Endothelial cell of umbilical vein (primary cell): ENCODE measurements around the gene WDR41. TPM values are rescaled to one million over a fixed set of nuclear protein-coding genes. Genes with fewer than 3 reads are reported as not detected.

Experiments used
- BruUV-seq: library from RNA; stranded (reverse); fragments of 400-500 nt; replicated peaks from 2 replicates; lab custom pipeline; 2021; lab: Mats Ljungman, UMichigan
- CTCF ChIA-PET: fragments of 300-600, 350-600 bp; sonication (Branson Sonifier 250); formaldehyde crosslinking; loops from one replicate; lab custom pipeline; 2021; ENCODE audit warnings: antibody characterized with exemption, inconsistent platforms; lab: Charles Lee
- POLR2A ChIA-PET: fragments of 300-600, 350-600 bp; sonication (Branson Sonifier 250); formaldehyde crosslinking; loops from one replicate; lab custom pipeline; 2021; ENCODE audit warnings: antibody characterized with exemption, inconsistent platforms; lab: Charles Lee
- DNase-seq: peaks from one replicate; pipeline ENCODE4 v3.0.0-alpha.2; 2011; ENCODE audit warnings: low read depth, low spot score
- FAIRE-seq: peaks from 2 replicates; lab custom pipeline; 2011; peaks lifted over from hg19 to GRCh38; lab: Jason Lieb, UNC
- H2AFZ ChIP-seq: 2 replicates; pipeline ENCODE4 v1.6.0; 2012; ENCODE audit warnings: low read depth, low read length, control low read depth, inconsistent platforms
- H3K27ac ChIP-seq: 2 replicates; pipeline ENCODE4 v1.5.1; 2011; ENCODE audit warnings: low read depth, mild to moderate bottlenecking, control low read depth, low read length, moderate library complexity; ENCODE audit not compliant: insufficient read depth
- H3K27me3 ChIP-seq, 2 experiments: 2 replicates each; pipeline versions ENCODE4 v1.6.0 to v1.6.1; 2011; ENCODE audit warnings: low read length in 2 of 2, mixed read lengths in 1 of 2; ENCODE audit not compliant: control insufficient read depth in 2 of 2, insufficient read depth in 2 of 2
- H3K36me3 ChIP-seq, 2 experiments: 2 replicates in 1 of 2; 3 replicates in 1 of 2; pipeline ENCODE4 v1.5.1; 2011; ENCODE audit warnings: low read length in 2 of 2, mild to moderate bottlenecking in 1 of 2, moderate library complexity in 1 of 2; ENCODE audit not compliant: control insufficient read depth in 2 of 2, insufficient read depth in 2 of 2; ENCODE audit errors: extremely low read depth in 1 of 2
- H3K4me1 ChIP-seq: 3 replicates; pipeline ENCODE4 v1.5.1; 2011; ENCODE audit warnings: mild to moderate bottlenecking, low read length; ENCODE audit not compliant: control insufficient read depth, insufficient read depth; ENCODE audit errors: extremely low read depth
- H3K4me2 ChIP-seq: 2 replicates; pipeline ENCODE4 v1.6.1; 2011; ENCODE audit warnings: low read length, control low read depth, mixed read lengths; ENCODE audit not compliant: insufficient read depth
- H3K4me3 ChIP-seq, 3 experiments: fragments of 200-600 bp in 1 of 3; sonication (generic), shearing (Covaris generic) in 1 of 3; replicated peaks in 1 of 3; 2 replicates each; pipeline ENCODE4 v1.5.1; 2011 to 2016; ENCODE audit warnings: control low read depth in 3 of 3, low read length in 3 of 3, mild to moderate bottlenecking in 2 of 3, inconsistent platforms in 1 of 3, low read depth in 1 of 3, moderate library complexity in 1 of 3; ENCODE audit not compliant: insufficient read depth in 1 of 3
- H3K79me2 ChIP-seq: 2 replicates; pipeline ENCODE4 v1.6.0; 2012; ENCODE audit warnings: low read length, inconsistent platforms; ENCODE audit not compliant: control insufficient read depth, insufficient read depth
- H3K9ac ChIP-seq: replicated peaks from 2 replicates; pipeline ENCODE3; 2011; ENCODE audit warnings: low read length, control low read depth; ENCODE audit not compliant: insufficient read depth; ENCODE audit errors: extremely low read depth
- H3K9me1 ChIP-seq: replicated peaks from 3 replicates; pipeline ENCODE4 v1.6.0; 2011; ENCODE audit warnings: mild to moderate bottlenecking, low read length; ENCODE audit not compliant: control insufficient read depth, insufficient read depth; ENCODE audit errors: extremely low read depth
- H3K9me3 ChIP-seq: replicated peaks from 2 replicates; pipeline ENCODE4 v1.5.1; 2012; ENCODE audit warnings: low read length, inconsistent platforms; ENCODE audit not compliant: control insufficient read depth, insufficient read depth
- H4K20me1 ChIP-seq: replicated peaks from 2 replicates; pipeline ENCODE3; 2011; ENCODE audit warnings: mild to moderate bottlenecking, low read length; ENCODE audit not compliant: control insufficient read depth, insufficient read depth; ENCODE audit errors: extremely low read depth
- CTCF ChIP-seq, 2 donors: IDR thresholded peaks; 1 replicate in 1 of 2; 2 replicates in 1 of 2; pipeline ENCODE4 v1.5.1; 2011; ENCODE audit warnings: low read length in 2 of 2, mild to moderate bottlenecking in 2 of 2, moderate library complexity in 2 of 2, control low read depth in 1 of 2, inconsistent platforms in 1 of 2, low read depth in 1 of 2; ENCODE audit not compliant: insufficient read depth in 1 of 2; ENCODE audit errors: extremely low read depth in 1 of 2
- EZH2 ChIP-seq: IDR thresholded peaks from 2 replicates; pipeline ENCODE4 v1.6.1; 2012; ENCODE audit warnings: borderline replicate concordance, low read depth, mild to moderate bottlenecking, moderate library complexity, low read length, inconsistent platforms; ENCODE audit not compliant: severe bottlenecking
- FOS ChIP-seq: IDR thresholded peaks from 2 replicates; pipeline ENCODE4 v1.6.1; 2011; ENCODE audit warnings: mild to moderate bottlenecking, low read length, moderate library complexity, borderline replicate concordance; ENCODE audit not compliant: insufficient read depth
- GATA2 ChIP-seq: IDR thresholded peaks from 2 replicates; pipeline ENCODE4 v1.7.0; 2011; ENCODE audit warnings: low read depth, mild to moderate bottlenecking, moderate library complexity, mixed read lengths, low read length; ENCODE audit not compliant: insufficient read length, insufficient read depth
- JUN ChIP-seq: IDR thresholded peaks from 2 replicates; pipeline ENCODE4 v1.6.1; 2011; ENCODE audit warnings: borderline replicate concordance, low read depth; ENCODE audit not compliant: insufficient read length, insufficient read depth
- MAX ChIP-seq: IDR thresholded peaks from 2 replicates; pipeline ENCODE4 v1.6.1; 2011; ENCODE audit not compliant: insufficient read depth, insufficient read length
- MYC ChIP-seq: IDR thresholded peaks from one replicate; pipeline ENCODE4 v1.6.1; 2011; ENCODE audit warnings: mild to moderate bottlenecking, low read depth, low read length
- POLR2A ChIP-seq: IDR thresholded peaks from 2 replicates; pipeline ENCODE4 v1.6.1; 2012; ENCODE audit warnings: low read depth, mild to moderate bottlenecking, control low read depth, low read length
- POLR2AphosphoS5 ChIP-seq: IDR thresholded peaks from 2 replicates; pipeline ENCODE4 v1.6.1; 2012; ENCODE audit warnings: low read depth, mild to moderate bottlenecking, control low read depth, low read length, moderate library complexity; ENCODE audit not compliant: insufficient read depth
- dilution Hi-C: fragments of 300-500 bp; cut with MboI; formaldehyde crosslinking; loops from one replicate; pipeline ENCODE4 v1.15.0; 2019; ENCODE audit warnings: low sequenced_read_pairs; ENCODE audit not compliant: extremely low pct_ligation_motif_present
- intact Hi-C: fragments of 100-400 bp; cut with micrococcal nuclease; formaldehyde crosslinking; loops from one replicate; pipeline ENCODE4 v1.10.0; 2022
- polyA plus RNA-seq, 4 experiments: library from polyadenylated mRNA; depleted of rRNA in 3 of 4; stranded (reverse) in 3 of 4; unstranded in 1 of 4; fragments of >200 nt; gene quantifications; 2 replicates each; pipeline versions ENCODE4 v1.2.1 to v1.2.3, GENCODE V29; 2011 to 2012; ENCODE audit warnings: missing spikeins in 1 of 4
- total RNA-seq: library from RNA; stranded (reverse); gene quantifications from 2 replicates; pipeline ENCODE4 v1.2.3, GENCODE V29; 2021

Gene WDR41
- total and polyA plus RNA-seq, 2 donors (not counting 3 experiments of a cell fraction or from before 2014, with no cell fraction given) = 10.2 to 33.6 TPM

GRCh38 chr5:77407152-77407551 lies 85.0 kb downstream of the WDR41 start:
- H3K4me3 ChIP-seq = no peak overlapping the region
- no peaks in the 10 kb centered on the region for H3K36me3 ChIP-seq
- no peaks in the 10 kb centered on the region for H3K4me1 ChIP-seq
- no peaks in the 10 kb centered on the region for H3K79me2 ChIP-seq
- no peaks in the 10 kb centered on the region for H4K20me1 ChIP-seq
- dilution Hi-C loops = no loop called here
- H3K4me2 ChIP-seq = no peak overlapping the region
- intact Hi-C loops = no loop called here
- no TSS peak for BruUV-seq
- no peak overlapping the region for H3K27ac ChIP-seq
- H3K9ac ChIP-seq = no peak overlapping the region
- H3K9me1 ChIP-seq = no peaks in the 10 kb centered on the region
- ChIA-PET POLR2A (no interaction called here), CTCF (interaction anchor here (1.0 kb wide), 1 partner anchor 11 kb away, joined by 3 read pairs; no protein-coding TSS in a partner anchor)
- FAIRE-seq (no peak), DNase-seq (no peak)
- H3K9me3 ChIP-seq = no peaks in the 10 kb centered on the region
- no peak for TF ChIP-seq POLR2A
- TF ChIP-seq JUN = no peak
- H2AFZ ChIP-seq = no peak overlapping the region
- peaks cover 0 to 7% of the 10 kb centered on the region in 2 experiments for H3K27me3 ChIP-seq

GRCh38 chr5:77402796-77403195 lies 89.3 kb downstream of the WDR41 start:
- Histone ChIP-seq H4K20me1 (no peaks in the 10 kb centered on the region), H3K4me3 (no peak overlapping the region), H3K4me2 (no peak overlapping the region), H3K9me3 (no peaks in the 10 kb centered on the region), H3K36me3 (no peaks in the 10 kb centered on the region), H3K79me2 (no peaks in the 10 kb centered on the region), H3K9ac (no peak overlapping the region), H3K4me1 (no peaks in the 10 kb centered on the region), H2AFZ (no peak overlapping the region), H3K27ac (no peak overlapping the region), H3K9me1 (no peaks in the 10 kb centered on the region), H3K27me3 (peaks cover 2% of the 10 kb centered on the region in 2 experiments)
- DNase-seq (no peak), FAIRE-seq (no peak)
- POLR2A ChIA-PET = no interaction called here
- dilution Hi-C loops = no loop called here
- intact Hi-C loops = no loop called here
- no TSS peak for BruUV-seq
- no peak for TF ChIP-seq POLR2A
- TF ChIP-seq JUN = no peak
- TF ChIP-seq GATA2 = no peak
- TF ChIP-seq CTCF (IDR thresholded peaks at IDR 0.05; ENCODE audit: extremely low read depth in 1 of 2, insufficient read depth in 1 of 2, low read depth in 1 of 2, low read length in 2 of 2) = no peak
- TF ChIP-seq FOS = no peak
- no peak for TF ChIP-seq POLR2AphosphoS5
- TF ChIP-seq MYC = no peak
- TF ChIP-seq EZH2 = no peak
- no peak for TF ChIP-seq MAX
- CTCF ChIA-PET = no interaction called here
